Measurements from ENCODE around the gene WFS1.

WFS1 gene

GRCh38 chr4:6352031-6352692 is 82.5 kb downstream of the WFS1 start:
- H3K4me3 ChIP-seq (ENCODE audit: low read depth, low read length) = no peak overlapping the region
- TF ChIP-seq CTCF (IDR thresholded peaks at IDR 0.05; ENCODE audit: borderline replicate concordance, insufficient read depth, low read depth, low read length) = no peak
